HG03175 (cell line): ENCODE measurements around the gene ALOX12.
"Not testable (repeated sequence)": the region's sequence is repeated elsewhere in the genome, so short reads cannot be mapped to it uniquely, and the experiment has no call there.

ENCODE experiments used
- ATAC-seq: cut with Tn5 transposase; IDR thresholded peaks from one replicate; pipeline ENCODE4 v1.9.1; 2021; ENCODE audit warnings: mild to moderate bottlenecking, moderate library complexity; ENCODE audit not compliant: unreplicated experiment

Gene ALOX12

DNA sequence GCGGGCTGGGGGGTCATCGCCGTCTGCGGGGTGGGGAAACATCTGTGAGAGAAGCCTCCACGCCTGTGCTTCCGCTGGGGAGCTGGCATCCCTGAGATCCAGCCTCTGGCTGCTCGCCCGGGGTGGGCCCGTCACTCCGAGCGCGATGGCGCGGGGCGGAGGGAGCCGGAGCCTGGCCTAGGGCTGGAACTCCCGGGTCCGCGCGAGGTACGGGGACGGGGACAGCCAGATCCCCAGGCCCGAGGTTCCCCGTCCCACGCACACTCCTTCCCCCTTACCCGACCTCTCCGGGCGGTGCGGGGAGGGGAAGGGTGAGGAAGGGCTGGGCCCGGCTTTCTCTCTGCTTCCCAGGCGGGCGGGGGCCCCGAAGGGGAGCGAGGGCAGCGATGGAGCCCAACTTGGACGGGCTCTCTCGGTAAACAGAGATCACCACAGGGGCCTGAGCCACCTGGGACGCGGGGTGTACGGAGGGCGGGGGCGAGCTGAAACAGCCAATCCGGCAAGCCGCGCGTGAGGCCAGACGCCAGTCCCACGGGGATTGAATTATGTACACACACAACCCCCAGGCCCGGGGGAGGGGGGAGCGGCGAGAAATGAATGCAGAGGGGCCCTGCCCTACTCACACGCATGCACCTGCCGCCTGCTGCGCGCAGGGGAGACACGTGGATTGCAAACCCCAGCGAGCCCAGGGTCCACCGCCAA lies 47.8 kb downstream of the ALOX12 start, which contains the start of gene SLC16A11:
Gene SLC16A11 (minus strand): TSS at position 596 of the 702 bp plus-strand sequence. CDS start 579 bp downstream, at position 17.
- no peak for ATAC-seq

DNA sequence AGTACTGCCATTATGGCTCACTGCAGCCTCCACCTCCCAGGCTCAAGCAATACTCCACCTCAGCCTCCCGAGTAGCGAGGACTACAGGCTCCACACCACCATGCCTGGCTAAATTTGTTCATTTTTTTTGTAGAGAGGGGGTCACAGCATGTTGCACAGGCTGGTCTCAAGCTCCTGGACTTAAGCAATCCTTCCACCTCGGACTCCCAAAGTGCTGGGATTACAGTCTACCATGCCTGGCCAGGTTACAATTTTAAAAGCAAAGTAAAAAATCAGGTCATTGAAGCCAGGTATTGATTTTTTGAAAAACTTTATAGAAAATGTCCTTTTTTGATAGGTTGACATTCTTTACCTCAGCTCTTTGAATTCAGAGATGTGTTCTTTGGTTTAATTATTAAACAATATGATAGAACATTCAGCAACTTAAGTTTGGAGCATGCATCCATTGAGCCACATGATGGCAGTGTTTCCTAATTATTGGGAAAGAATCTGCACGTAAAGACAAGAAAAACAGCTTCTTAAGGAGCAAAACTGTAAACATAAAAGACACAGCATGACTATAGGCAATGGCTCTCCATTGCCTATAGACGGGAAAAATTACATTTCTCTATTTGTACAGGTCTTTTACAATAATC lies 49.8 kb downstream of the ALOX12 start:
- ATAC-seq = no peak

DNA sequence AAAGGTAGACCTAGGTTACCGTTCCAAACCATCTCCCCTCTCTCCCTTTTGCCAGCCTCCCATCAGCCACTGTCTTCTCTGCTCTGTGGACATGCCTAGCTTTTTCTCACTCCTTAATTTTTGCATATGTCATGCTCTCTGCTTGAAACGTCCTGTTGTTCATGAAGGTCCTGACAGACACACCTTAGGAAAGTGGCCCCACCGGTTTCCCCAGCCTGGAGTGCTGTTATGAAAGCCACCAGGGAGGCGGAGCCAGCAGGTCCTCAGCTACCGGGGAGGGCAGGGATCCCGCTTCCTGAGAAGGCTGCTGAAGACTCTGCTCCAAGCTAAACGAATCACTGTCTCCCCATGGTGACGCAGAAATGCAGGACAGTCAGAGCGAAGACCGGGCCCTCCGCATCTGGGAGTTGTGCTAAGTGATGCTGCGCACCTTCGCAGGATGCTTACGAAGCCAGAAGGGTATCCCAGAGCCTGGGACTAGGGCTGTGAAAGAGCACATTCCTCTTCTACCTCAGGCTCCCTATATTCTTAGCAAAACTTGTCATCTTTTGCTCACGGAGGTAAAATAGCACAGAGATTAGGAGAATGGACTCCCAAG lies 50.4 kb downstream of the ALOX12 start:
- no peak for ATAC-seq

DNA sequence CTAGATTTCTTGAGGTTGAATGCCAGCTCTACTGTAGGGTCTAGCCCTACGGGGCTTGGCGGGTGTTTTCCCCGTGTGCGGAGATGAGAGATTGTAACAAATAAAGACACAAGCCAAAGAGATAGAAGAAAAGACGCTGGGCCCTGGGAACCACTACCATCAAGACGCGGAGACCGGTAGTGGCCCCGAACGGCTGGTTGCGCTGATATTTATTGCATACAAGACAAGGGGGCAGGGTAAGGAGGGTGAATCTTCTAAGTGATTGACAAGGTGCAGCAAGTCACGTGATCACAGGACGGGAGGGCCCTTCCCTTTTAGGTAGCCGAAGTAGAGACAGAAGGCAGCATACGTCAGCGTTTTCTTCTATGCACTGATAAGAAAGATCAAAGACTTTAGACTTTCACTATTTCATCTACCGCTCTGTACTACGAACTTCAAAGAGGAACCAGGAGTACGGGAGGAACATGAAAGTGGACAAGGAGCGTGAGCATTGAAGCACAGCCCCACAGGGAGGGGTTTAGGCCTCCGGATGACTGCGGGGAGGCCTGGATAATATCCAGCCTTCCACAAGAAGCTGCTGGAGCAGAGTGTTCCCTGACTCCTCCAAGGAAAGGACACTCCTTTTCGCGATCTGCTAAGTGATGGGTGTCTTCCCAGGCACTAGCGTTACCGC lies 51.0 kb downstream of the ALOX12 start:
- not testable (repeated sequence) for ATAC-seq

DNA sequence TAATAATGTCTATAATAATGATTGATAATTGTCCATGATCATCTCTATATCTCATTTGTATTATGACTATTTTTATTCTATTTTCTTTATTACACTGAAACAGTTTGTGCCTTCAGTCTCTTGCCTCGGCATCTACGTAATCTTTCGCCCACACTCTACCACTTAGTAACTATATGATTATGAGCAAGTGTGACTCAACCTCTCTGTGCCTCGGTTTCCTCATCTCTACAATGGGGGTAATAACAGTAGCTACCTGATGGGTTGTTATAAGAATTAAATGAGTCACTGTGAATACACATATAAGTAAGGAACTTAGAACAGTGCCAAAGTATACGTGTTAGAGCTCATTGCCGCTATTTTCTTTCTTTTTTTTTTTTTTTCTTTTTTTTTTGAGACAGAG lies 51.7 kb downstream of the ALOX12 start:
- ATAC-seq = no peak

DNA sequence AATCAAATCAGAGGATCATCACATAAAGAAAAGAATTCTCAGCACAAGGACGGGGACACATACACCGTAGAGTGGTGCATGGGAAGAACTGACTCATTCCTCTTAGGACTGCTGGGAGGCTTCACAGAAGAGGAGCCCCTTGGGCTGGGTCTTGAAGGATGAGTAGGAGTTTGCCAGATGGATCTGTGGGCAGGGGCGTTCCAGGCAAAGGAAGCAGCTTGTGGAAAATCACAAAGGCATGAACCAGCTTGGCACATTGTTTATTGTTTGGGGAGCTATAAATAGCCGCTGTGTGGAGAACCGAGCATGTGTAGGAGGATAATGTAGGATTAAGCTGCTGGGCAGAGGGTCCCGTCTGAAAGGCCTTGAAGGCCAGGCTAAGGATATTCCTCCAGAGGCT lies 53.1 kb downstream of the ALOX12 start:
- no peak for ATAC-seq

DNA sequence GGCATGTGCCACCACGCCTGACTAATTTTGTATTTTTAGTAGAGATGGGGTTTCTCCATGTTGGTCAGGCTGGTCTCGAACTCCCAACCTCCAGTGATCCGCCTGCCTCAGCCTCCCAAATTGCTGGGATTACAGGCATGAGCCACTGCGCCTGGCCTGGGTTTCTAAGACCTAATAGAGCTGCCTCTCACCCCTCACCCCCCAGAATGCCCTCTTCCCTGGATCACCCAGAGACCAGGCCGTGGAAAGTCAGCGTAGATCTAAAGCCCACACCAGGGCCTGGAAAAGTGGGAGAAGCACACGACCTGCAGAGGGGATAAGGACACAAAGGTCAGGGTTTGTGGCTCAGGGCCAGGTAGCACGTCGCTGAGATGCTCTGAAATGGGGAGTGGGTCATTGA lies 54.7 kb downstream of the ALOX12 start:
- not testable (repeated sequence) for ATAC-seq

DNA sequence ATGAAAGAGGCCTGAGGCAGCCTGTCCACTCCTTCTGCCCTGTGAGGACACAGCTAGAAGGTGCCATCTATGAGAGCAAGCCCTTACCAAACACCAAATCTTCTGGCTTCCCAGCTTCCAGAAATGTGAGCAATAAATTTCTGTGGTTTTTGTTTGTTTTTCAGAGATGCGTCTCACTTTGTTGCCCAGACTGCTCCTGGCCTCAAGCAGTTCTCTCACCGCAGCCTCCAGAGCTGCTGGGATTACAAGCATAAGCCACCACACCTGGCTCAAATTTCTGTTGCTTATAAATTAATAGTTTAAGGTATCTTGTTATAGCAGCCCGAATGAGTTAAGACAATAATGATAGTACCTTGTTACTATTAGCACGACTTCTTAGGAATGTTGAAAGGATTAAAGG lies 60.5 kb downstream of the ALOX12 start:
- ATAC-seq = no peak

DNA sequence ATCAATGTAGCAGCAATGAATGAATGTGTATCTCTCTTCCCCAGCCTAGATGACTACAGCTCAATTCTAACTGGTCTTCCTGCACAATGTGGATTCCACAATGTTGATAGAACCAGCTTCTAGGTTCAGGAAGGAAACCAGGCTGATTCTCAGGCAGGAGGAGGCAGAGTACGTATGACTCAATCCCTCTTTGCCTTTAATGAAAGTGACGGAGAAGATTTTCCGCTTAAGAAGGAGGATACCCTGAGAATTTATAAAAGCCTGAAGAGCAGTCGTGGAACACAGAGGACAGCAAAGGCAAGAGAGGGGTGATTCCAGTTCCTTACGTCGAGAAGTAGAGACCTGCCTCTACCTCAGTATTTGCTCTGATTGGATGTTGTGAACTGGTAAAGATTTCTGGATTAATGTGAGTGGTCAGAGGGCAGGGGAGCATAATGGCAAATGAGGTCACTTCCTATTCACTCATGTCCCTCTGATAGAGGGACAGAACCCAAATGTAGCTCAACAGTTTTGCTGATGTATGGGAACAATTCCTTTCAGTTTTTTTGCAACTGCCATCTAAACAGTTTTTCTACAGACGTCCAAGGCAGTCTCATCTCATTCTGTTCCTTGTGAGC lies 63.1 kb downstream of the ALOX12 start:
- ATAC-seq = no peak
